Measurements from ENCODE around the gene THAP2.
A peak's percentile ranks its signal among the peaks of the same experiment; 100 is the strongest.

The THAP2 gene

GRCh38 chr12:71636704-71637115 lies 27.4 kb upstream of the THAP2 start:
- Histone ChIP-seq H3K27ac (ENCODE audit: low read depth, low read length) (no peak overlapping the region), H3K4me3 (ENCODE audit: low read length) (no peak overlapping the region), H3K9me3 (ENCODE audit: control insufficient read depth, insufficient read depth, low read length) (no peaks in the 10 kb centered on the region), H3K4me2 (ENCODE audit: low read length) (no peak overlapping the region), H3F3A (ENCODE audit: control insufficient read depth, insufficient read depth) (peaks cover 17% of the 10 kb centered on the region), H3K27me3 (ENCODE audit: control insufficient read depth, low read length) (no peaks in the 10 kb centered on the region), H3K79me2 (ENCODE audit: control insufficient read depth, low read length) (0 out of 2 replicates have a peak, but pooled peaks cover 2% of the 10 kb centered on the region), H4K20me1 (ENCODE audit: control insufficient read depth, insufficient read depth, low read depth, low read length) (no peaks in the 10 kb centered on the region), H3K9me2 (replicated peaks; ENCODE audit: control insufficient read depth, low read length) (no peaks in the 10 kb centered on the region), H3K4me1 (ENCODE audit: control insufficient read depth, low read length) (peaks cover 9% of the 10 kb centered on the region), H3K36me3 (ENCODE audit: control insufficient read depth, low read length) (peaks cover 96% of the 10 kb centered on the region)
- TF ChIP-seq CTCF (IDR thresholded peaks at IDR 0.05; ENCODE audit: low read depth, low read length, poor library complexity, severe bottlenecking), result peak; percentile 82
- no peak for TF ChIP-seq EZH2phosphoT487 (IDR thresholded peaks at IDR 0.05; ENCODE audit: borderline replicate concordance, low read length)

GRCh38 chr12:71638499-71638898 lies 25.6 kb upstream of the THAP2 start:
- H3K4me3 ChIP-seq (ENCODE audit: low read length), result no peak overlapping the region
- TF ChIP-seq EZH2phosphoT487 (IDR thresholded peaks at IDR 0.05; ENCODE audit: borderline replicate concordance, low read length), result no peak
- no peak for TF ChIP-seq CTCF (IDR thresholded peaks at IDR 0.05; ENCODE audit: low read depth, low read length, poor library complexity, severe bottlenecking)
- no peaks in the 10 kb centered on the region for H3K9me3 ChIP-seq (ENCODE audit: control insufficient read depth, insufficient read depth, low read length)
- no peaks in the 10 kb centered on the region for H3K27me3 ChIP-seq (ENCODE audit: control insufficient read depth, low read length)
- no peaks in the 10 kb centered on the region for H3K9me2 ChIP-seq (replicated peaks; ENCODE audit: control insufficient read depth, low read length)
- peaks cover 92% of the 10 kb centered on the region for H3K36me3 ChIP-seq (ENCODE audit: control insufficient read depth, low read length)
- H3K4me1 ChIP-seq (ENCODE audit: control insufficient read depth, low read length), result peaks cover 9% of the 10 kb centered on the region
- no peak overlapping the region for H3K27ac ChIP-seq (ENCODE audit: low read depth, low read length)
- H3F3A ChIP-seq (ENCODE audit: control insufficient read depth, insufficient read depth), result peaks cover 18% of the 10 kb centered on the region
- no peaks in the 10 kb centered on the region for H4K20me1 ChIP-seq (ENCODE audit: control insufficient read depth, insufficient read depth, low read depth, low read length)
- H3K79me2 ChIP-seq (ENCODE audit: control insufficient read depth, low read length), result 0 out of 2 replicates have a peak, but pooled peaks cover 2% of the 10 kb centered on the region
- no peak overlapping the region for H3K4me2 ChIP-seq (ENCODE audit: low read length)

GRCh38 chr12:71639341-71639760 lies 24.8 kb upstream of the THAP2 start:
- H4K20me1 ChIP-seq (ENCODE audit: control insufficient read depth, insufficient read depth, low read depth, low read length), result no peaks in the 10 kb centered on the region
- H3K27ac ChIP-seq (ENCODE audit: low read depth, low read length), result no peak overlapping the region
- H3F3A ChIP-seq (ENCODE audit: control insufficient read depth, insufficient read depth), result peaks cover 18% of the 10 kb centered on the region
- 0 out of 2 replicates have a peak, but pooled peaks cover 2% of the 10 kb centered on the region for H3K79me2 ChIP-seq (ENCODE audit: control insufficient read depth, low read length)
- H3K4me3 ChIP-seq (ENCODE audit: low read length), result no peak overlapping the region
- no peaks in the 10 kb centered on the region for H3K9me3 ChIP-seq (ENCODE audit: control insufficient read depth, insufficient read depth, low read length)
- no peak overlapping the region for H3K4me2 ChIP-seq (ENCODE audit: low read length)
- H3K9me2 ChIP-seq (replicated peaks; ENCODE audit: control insufficient read depth, low read length), result no peaks in the 10 kb centered on the region
- no peaks in the 10 kb centered on the region for H3K27me3 ChIP-seq (ENCODE audit: control insufficient read depth, low read length)
- peaks cover 92% of the 10 kb centered on the region for H3K36me3 ChIP-seq (ENCODE audit: control insufficient read depth, low read length)
- TF ChIP-seq EZH2phosphoT487 (IDR thresholded peaks at IDR 0.05; ENCODE audit: borderline replicate concordance, low read length) (no peak), CTCF (IDR thresholded peaks at IDR 0.05; ENCODE audit: low read depth, low read length, poor library complexity, severe bottlenecking) (peak; percentile 47)
- peaks cover 9% of the 10 kb centered on the region for H3K4me1 ChIP-seq (ENCODE audit: control insufficient read depth, low read length)

Data from DOHH2 (cell line).